PC-3 (cell line): ENCODE measurements around the gene GALNT1. TPM values are rescaled to one million over a fixed set of nuclear protein-coding genes. Genes with fewer than 3 reads are reported as not detected.

Source experiments
- ATAC-seq: fragments of 200-7000 bp; cut with Tn5 transposase; 2 replicates; pipeline ENCODE4 v1.9.1; 2020; ENCODE audit warnings: mild to moderate bottlenecking, moderate library complexity
- BruUV-seq: library from RNA; stranded (reverse); fragments of 400-500 nt; replicated peaks from 2 replicates; lab custom pipeline; 2021; lab: Mats Ljungman, UMichigan
- CTCF ChIA-PET: fragments of 300-600 bp; sonication (Branson Sonifier 250); formaldehyde crosslinking; loops from one replicate; lab custom pipeline; 2022; ENCODE audit warnings: antibody characterized with exemption; lab: Charles Lee
- POLR2A ChIA-PET: fragments of 300-600 bp; sonication (Branson Sonifier 250); formaldehyde crosslinking; loops from one replicate; lab custom pipeline; 2022; ENCODE audit warnings: antibody characterized with exemption; ENCODE audit not compliant: unreplicated experiment; lab: Charles Lee
- DNase-seq: peaks from one replicate; pipeline ENCODE4 v3.0.0-alpha.2; 2015
- H2AFZ ChIP-seq: fragments of 300-600 bp; sonication (generic); 2 replicates; pipeline ENCODE4 v1.6.0; 2016; ENCODE audit warnings: antibody characterized with exemption, low read length
- H3F3A ChIP-seq: fragments of 300-600 bp; sonication (generic); one replicate; pipeline ENCODE4 v1.6.0; 2017; ENCODE audit warnings: antibody characterized with exemption, low read length, control low read depth, mild to moderate bottlenecking; ENCODE audit not compliant: unreplicated experiment
- H3K27ac ChIP-seq: fragments of 300-600 bp; sonication (generic); 2 replicates; pipeline ENCODE4 v1.5.1; 2016; ENCODE audit warnings: mild to moderate bottlenecking, low read length
- H3K27me3 ChIP-seq: fragments of 300-600 bp; sonication (generic); 2 replicates; pipeline ENCODE4 v1.6.1; 2016; ENCODE audit warnings: low read length, mixed read lengths
- H3K36me3 ChIP-seq: fragments of 300-600 bp; sonication (generic); 2 replicates; pipeline ENCODE4 v1.6.1; 2016; ENCODE audit warnings: low read depth, mixed run types, low read length, mixed read lengths
- H3K4me1 ChIP-seq: fragments of 300-600 bp; sonication (generic); 2 replicates; pipeline ENCODE4 v1.5.1; 2016; ENCODE audit warnings: low read length; ENCODE audit not compliant: insufficient read depth
- H3K4me2 ChIP-seq: fragments of 300-600 bp; sonication (generic); 2 replicates; pipeline ENCODE4 v1.6.0; 2016; ENCODE audit warnings: low read length
- H3K4me3 ChIP-seq: fragments of 300-600 bp; sonication (generic); 2 replicates; pipeline ENCODE4 v1.5.1; 2016; ENCODE audit warnings: mild to moderate bottlenecking, low read length, mixed read lengths
- H3K79me2 ChIP-seq: fragments of 300-600 bp; sonication (generic); 2 replicates; pipeline ENCODE4 v1.6.1; 2017; ENCODE audit warnings: low read length, mixed read lengths
- H3K9ac ChIP-seq: fragments of 300-600 bp; sonication (generic); 2 replicates; pipeline ENCODE4 v1.6.0; 2016; ENCODE audit warnings: mild to moderate bottlenecking, low read length
- H3K9me2 ChIP-seq: fragments of 300-600 bp; sonication (generic); replicated peaks from 2 replicates; pipeline ENCODE4 v1.6.1; 2016; ENCODE audit warnings: mixed run types, low read length, mixed read lengths
- H3K9me3 ChIP-seq: fragments of 300-600 bp; sonication (generic); 2 replicates; pipeline ENCODE4 v1.6.1; 2016; ENCODE audit warnings: low read length, mixed read lengths
- H4K20me1 ChIP-seq: fragments of 300-600 bp; sonication (generic); 2 replicates; pipeline ENCODE4 v1.6.1; 2016; ENCODE audit warnings: low read length, mixed read lengths
- CTCF ChIP-seq: fragments of 300-600 bp; sonication (generic); conservative IDR thresholded peaks from 2 replicates; pipeline ENCODE4 v1.5.1; 2017; ENCODE audit warnings: antibody characterized with exemption, low read depth, mild to moderate bottlenecking, low read length
- EZH2 ChIP-seq: fragments of 300-600 bp; sonication (generic); IDR thresholded peaks from one replicate; pipeline ENCODE4 v1.6.1; 2017; ENCODE audit warnings: antibody characterized with exemption, mild to moderate bottlenecking, low read length; ENCODE audit not compliant: unreplicated experiment
- EZH2phosphoT487 ChIP-seq: fragments of 300-600 bp; sonication (generic); IDR thresholded peaks from 2 replicates; pipeline ENCODE4 v1.6.1; 2018; ENCODE audit warnings: mild to moderate bottlenecking, antibody characterized with exemption, low read length, borderline replicate concordance
- intact Hi-C: fragments of 100-400 bp; cut with micrococcal nuclease; formaldehyde crosslinking; loops from 2 replicates; pipeline ENCODE4 v1.9.0; 2023
- total RNA-seq: library from RNA; depleted of rRNA; stranded (reverse); fragments of >200 nt; gene quantifications from 2 replicates; pipeline ENCODE4 v1.2.3, GENCODE V29; 2014

Gene GALNT1
- total RNA-seq, 1 experiment from 2014 or later: 25.0 TPM

- Histone ChIP-seq H3K4me1 (no peaks in the 10 kb centered on the region), H3K79me2 (no peaks in the 10 kb centered on the region), H3K4me2 (no peak overlapping the region), H3K36me3 (no peaks in the 10 kb centered on the region), H3K4me3 (no peak overlapping the region), H3K9me3 (no peaks in the 10 kb centered on the region), H4K20me1 (no peaks in the 10 kb centered on the region), H3K9ac (no peak overlapping the region), H3K9me2 (no peaks in the 10 kb centered on the region), H2AFZ (no peak overlapping the region), H3F3A (no peaks in the 10 kb centered on the region), H3K27ac (no peak overlapping the region), H3K27me3 (no peaks in the 10 kb centered on the region)
- intact Hi-C loops: no loop called here
- no peak for ATAC-seq
- TF ChIP-seq EZH2phosphoT487 (no peak), EZH2 (no peak), CTCF (no peak)
- DNase-seq: no peak
- BruUV-seq: no TSS peak
- ChIA-PET CTCF (no interaction called here), POLR2A (no interaction called here)
Measured at GRCh38 chr18:35680139-35680551, 98.6 kb downstream of the GALNT1 start.

- Histone ChIP-seq H3K27me3 (no peaks in the 10 kb centered on the region), H3K4me1 (no peaks in the 10 kb centered on the region), H3K4me2 (no peak overlapping the region), H3K9ac (no peak overlapping the region), H3K27ac (no peak overlapping the region), H3K9me3 (no peaks in the 10 kb centered on the region), H2AFZ (no peak overlapping the region), H3F3A (no peaks in the 10 kb centered on the region), H3K9me2 (no peaks in the 10 kb centered on the region), H3K4me3 (no peak overlapping the region), H3K36me3 (no peaks in the 10 kb centered on the region), H4K20me1 (no peaks in the 10 kb centered on the region), H3K79me2 (no peaks in the 10 kb centered on the region)
- ChIA-PET POLR2A (no interaction called here), CTCF (no interaction called here)
- intact Hi-C loops: no loop called here
- DNase-seq (no peak), ATAC-seq (no peak)
- BruUV-seq: no TSS peak
- TF ChIP-seq EZH2 (no peak), CTCF (no peak), EZH2phosphoT487 (no peak)
Measured at GRCh38 chr18:35682281-35682867, 100.8 kb downstream of the GALNT1 start.

- BruUV-seq: no TSS peak
- Histone ChIP-seq H3K9ac (no peak overlapping the region), H3K27me3 (no peaks in the 10 kb centered on the region), H3K36me3 (no peaks in the 10 kb centered on the region), H3K9me2 (no peaks in the 10 kb centered on the region), H3F3A (no peaks in the 10 kb centered on the region), H4K20me1 (no peaks in the 10 kb centered on the region), H2AFZ (no peak overlapping the region), H3K4me2 (no peak overlapping the region), H3K4me3 (no peak overlapping the region), H3K27ac (no peak overlapping the region), H3K79me2 (no peaks in the 10 kb centered on the region), H3K4me1 (no peaks in the 10 kb centered on the region), H3K9me3 (no peaks in the 10 kb centered on the region)
- POLR2A ChIA-PET: no interaction called here
- CTCF ChIA-PET: no interaction called here
- TF ChIP-seq CTCF: no peak
- no peak for TF ChIP-seq EZH2
- TF ChIP-seq EZH2phosphoT487: no peak
- no peak for ATAC-seq
- intact Hi-C loops: no loop called here
- DNase-seq: no peak
Measured at GRCh38 chr18:35683021-35683420, 101.5 kb downstream of the GALNT1 start.
